ENCODE results near the gene ICOSLG.
"Not testable (repeated sequence)": the region's sequence is repeated elsewhere in the genome, so short reads cannot be mapped to it uniquely, and the experiment has no call there.

ICOSLG gene

DNA sequence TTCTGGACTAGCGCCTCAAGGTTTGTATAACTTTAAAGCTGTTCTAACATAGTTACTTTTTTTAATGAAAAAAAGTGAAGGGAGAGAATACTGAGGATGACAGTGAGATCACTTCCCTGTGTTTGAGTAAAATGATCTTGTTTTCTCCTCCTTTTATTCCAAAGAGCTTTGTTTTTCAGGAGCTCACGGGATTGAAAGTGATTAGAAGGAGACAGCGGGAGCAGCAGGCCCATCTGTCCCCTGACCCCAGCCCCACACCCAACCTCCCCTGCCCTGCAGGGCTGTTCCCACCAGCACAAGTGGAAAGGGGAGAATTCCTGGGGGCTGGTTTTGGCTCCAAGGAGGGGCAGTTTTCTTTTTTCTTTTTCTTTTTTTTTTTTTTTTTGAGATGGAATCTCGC is 23.0 kb upstream of the ICOSLG start:
- no peak for DNase-seq (ENCODE audit: low read depth in 3 of 3)

DNA sequence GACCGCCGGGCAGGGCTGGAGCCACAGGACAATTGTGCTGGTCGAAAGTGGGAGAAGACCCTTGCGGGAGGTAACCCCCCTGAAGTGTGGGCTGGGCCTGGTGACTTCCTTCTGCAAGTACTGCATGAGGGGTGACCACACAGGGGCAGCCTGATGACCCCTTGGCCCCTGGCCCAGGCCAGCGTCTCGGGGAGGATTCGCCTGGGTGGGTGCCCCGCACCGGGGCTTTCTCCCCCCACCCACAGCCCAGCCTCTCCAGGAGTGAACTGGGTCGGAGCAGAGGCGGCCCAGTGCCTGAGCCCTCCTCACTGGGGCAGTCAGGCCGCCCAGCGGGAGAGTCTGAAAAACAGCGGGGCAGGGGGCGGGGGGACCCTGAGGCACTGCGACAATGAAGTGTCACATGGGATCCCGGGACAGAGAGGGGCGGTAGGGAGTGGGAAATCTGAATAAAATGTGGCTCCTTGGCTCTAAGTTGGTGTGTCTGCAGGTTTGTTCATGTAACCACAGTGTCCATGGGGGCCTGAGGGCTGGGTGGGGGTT is 22.5 kb upstream of the ICOSLG start:
- DNase-seq (ENCODE audit: low read depth in 3 of 3) = no peak

DNA sequence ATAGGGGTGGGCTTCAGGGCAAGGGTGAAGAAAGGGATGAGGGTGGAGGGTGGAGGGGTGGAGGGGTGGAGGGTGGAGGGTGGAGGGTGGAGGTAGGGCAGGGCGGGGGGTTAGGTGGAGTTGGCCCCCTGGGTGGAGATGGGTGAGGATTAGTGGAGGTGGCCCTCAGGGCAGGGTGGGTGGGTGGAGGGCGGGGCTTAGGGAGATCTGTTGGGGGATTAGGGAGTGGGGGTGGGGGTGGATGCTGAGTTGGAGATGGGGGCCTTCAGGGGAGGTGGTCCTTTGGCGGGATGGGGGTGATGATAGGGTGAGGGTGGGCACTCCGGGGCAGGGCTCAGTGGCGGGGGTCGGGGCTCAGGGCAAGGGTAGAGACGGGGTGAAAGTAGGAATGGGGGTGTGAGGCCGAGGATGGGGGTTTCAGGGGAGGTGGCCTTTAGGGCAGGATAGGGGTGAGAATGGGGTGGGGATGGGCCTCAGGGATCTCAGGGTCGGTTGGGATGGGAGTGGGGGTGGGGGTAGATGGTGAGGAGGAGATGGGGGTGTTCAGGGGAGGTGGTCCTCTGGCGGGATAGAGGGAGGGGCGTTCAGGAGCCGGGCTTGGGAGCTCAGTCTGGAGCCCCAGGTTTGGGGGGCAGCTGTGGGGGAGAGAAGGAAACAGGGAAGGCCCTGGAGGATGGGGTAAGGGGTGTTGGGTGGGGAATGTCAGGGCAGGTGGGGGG is 21.8 kb upstream of the ICOSLG start:
- DNase-seq (ENCODE audit: low read depth in 3 of 3) = no peak

DNA sequence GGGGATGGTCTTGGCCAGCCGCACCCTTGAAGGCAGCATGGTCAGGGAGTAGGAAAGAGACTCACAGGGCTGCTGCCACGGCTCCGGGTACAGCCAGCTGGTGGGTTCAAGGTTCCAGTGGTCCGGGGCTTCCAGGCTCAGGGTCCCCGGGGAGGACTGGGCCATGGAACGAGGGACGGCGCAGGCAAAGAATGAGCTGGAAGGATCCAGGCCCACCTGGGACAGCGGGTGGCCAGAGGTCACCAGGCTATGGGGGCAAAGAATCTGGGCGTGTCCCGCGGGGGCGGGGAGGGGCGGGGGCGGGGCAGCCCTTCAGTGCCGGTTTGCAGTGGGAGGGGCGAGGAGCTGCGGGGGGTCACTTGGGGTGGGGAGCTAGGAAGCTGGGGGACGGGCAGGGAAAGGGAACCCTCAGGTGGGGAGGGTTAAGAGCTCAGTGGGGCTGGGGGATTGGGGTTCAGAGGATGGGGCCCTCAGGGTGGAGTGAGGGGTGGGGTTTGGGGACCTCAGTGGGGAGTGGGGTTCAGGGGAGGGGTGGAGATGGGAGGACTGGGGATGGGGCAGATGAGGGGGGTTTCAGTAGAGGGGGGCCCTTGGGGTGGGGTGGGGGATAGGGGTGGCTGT is 21.0 kb upstream of the ICOSLG start, which contains the start of gene DNMT3L:
Gene DNMT3L (minus strand): TSS at position 223 of the 621 bp plus-strand sequence. CDS start 638 bp downstream, outside the sequence.
- DNase-seq (ENCODE audit: low read depth in 3 of 3) = no peak

DNA sequence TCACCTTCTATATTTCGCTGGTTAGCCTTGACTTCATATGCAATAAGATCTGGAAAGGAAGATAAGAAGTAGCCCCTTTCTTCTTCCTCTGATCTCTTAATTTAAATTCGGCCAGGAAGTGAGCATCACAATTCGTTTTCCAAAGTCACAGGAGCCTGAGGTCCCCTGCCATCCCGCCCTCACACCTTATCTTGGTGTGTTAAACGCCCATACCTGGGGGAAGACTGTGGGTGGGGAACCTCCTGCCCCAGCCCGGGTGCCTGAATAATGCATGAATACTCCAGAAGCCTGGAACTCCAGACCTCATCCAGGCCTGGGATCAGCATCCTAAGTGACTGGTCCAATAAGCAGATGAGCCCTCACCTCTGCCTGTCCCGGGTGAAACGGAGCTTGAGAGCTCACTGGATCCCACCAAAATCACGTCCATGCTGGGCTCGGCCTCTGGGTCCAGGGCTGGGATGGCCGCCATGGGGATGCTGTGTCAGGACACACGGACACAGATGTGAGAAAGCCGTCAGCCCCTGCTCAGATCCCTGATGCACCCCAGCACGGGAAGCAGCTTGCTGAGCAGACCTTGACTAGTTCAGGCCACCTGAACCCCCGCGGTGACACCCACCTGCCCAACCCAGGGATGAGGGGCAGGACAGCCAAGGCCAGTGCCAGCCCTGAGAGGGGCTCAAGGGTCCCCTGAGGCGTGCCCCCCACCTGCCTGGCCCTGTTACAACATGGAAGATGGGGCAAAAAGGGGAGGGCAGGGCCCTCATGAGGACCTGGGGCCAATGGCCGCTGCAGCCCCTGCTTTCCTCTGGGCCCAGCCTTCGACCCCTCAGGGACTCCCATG is 20.3 kb upstream of the ICOSLG start:
- DNase-seq (ENCODE audit: low read depth in 3 of 3) = no peak

DNA sequence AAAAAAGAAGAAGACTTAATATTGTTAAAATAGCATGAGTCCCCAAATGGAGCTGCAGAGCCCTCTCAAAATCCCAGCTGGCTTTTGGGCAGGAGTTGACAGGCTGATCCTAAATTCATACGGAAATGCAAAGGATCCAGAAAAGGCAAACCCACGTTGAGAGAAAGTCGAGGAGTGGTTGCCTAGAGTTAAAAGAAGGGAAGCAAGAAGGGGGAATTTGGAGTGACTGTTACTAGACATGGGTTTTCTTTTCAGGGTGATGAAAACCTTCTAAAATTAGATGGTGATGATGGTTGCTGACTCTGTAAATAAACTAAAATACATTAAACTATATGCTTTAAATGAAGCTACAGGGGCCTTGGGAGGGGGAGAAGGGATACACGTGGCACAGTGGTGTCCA is 19.3 kb upstream of the ICOSLG start:
- DNase-seq (ENCODE audit: low read depth in 3 of 3) = no peak

DNA sequence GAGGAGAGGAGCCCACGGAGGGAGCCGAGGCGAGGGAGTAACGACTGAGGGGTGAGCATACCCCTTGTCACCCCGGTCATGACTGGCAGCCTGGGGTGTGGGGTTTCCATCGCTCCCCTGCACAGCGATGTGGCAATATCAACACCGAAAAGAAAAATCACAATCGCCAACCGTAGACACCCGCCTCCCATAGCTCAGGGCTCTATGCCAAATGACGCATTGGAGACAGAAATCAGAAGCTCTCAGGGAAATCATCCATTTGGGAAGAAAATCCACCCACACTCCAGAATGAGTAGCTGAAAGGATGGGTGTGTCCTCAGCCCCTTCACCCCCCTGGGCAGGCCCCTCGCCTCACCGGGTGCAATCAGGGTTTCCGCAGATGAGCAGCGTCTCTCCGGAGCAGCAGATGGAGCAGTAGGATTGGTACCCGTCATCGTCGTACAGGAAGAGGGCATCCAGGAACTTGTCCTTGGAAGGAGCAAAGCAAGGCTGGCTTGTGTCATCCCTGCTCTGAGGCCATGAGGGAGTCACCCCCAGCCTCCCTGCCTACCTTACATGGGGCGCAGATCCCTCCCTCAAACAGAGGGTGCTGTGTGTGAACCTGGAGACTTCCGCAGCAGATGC is 18.5 kb upstream of the ICOSLG start:
- DNase-seq (ENCODE audit: low read depth in 3 of 3) = no peak

DNA sequence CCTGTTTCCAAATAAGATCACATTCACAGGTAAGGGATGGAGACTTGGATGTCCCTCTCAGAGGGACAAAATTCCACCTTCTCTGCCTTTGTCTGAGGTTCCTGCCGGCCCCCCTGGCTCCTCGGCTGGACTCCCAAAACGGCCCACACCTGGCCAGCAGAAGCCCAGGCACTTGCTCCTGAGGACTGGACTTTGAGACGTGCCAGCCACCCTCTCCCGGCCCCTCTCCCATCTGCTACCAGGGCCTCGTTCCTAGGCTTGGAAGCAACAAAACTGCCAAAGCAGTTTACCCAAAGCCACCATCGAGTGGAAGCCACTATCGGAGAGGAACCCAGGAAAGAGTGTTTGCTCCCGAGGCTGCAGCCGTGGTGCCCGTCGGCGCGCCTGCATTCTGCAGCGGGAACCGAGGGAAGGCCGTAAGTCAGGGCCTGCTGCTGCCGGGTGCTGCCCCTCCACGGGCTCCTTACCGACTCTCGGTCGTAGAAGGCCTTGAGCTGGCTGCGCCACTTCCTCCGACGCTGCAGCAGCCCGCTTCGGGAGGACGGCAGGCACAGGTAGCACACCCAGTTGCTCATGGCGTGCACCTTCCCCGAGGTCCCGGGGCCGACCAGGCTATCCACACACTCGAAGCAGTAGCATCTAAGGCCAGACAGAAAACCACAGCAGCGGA is 17.4 kb upstream of the ICOSLG start:
- no peak for DNase-seq (ENCODE audit: low read depth in 3 of 3)

DNA sequence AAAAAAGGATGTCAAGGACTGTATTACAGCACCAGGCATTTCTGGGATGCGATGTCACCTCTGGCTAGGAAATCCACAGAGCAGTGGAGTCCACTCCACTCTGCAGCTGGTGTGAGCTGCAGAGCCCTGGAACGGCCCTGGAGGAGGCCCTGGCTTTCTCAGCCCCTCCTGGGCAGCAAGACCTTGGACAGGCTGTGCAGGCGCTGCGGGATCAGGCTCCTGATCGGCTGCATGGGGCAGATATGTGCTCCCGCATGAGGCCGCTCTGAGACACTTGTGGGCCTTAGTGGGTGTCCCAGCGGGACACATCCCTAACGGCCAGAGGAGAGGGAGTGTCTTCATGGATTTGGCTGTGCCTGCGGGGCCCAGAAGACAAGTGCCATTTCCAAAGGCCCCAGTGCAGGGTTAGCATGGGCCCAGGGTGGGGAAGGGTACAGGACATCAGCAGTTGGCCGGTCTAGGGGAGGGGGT is 14.8 kb upstream of the ICOSLG start:
- no peak for DNase-seq (ENCODE audit: low read depth in 3 of 3)

DNA sequence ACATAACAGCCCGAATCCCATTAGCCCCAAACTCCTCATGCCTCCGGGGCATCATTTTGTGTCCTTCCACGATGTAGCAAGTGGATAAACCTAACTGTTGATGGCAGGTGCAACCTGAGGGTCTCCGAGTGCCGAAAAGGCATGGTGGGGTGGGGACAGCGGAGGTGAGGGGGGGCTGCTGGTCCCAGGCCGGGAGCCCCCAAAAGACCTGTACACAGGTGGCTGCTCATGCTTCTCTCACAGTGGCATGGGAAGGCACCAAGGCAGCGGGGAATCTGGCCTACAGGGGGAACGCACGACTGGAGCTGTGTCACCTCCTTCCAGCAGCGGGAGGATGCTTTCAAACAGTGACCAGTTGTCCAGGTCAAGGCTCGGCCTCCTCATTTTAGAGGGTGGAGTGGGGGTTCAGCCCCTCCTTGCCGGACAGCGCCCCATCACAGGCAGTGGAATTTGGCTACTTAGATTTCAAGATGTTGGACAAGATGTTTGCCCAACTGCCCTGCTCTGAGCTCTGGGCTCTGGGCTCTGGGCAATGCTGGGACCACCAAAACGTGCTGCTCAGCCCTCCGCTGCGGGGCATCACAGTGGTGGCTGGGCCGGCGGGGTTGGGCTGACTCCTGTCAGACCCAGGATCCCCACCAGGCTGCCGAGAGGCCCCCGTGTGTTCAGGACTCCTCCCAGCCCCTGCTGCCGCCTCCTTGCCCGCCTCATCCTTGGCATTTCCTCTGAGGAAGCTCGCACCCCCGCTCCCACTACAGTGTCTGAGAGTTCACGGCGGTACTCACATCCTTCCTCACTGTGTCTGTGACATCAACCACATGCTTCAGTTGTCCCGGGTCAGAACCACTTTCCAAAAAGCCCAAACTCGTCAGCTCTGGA is 13.3 kb upstream of the ICOSLG start:
- DNase-seq (ENCODE audit: low read depth in 3 of 3) = no peak

DNA sequence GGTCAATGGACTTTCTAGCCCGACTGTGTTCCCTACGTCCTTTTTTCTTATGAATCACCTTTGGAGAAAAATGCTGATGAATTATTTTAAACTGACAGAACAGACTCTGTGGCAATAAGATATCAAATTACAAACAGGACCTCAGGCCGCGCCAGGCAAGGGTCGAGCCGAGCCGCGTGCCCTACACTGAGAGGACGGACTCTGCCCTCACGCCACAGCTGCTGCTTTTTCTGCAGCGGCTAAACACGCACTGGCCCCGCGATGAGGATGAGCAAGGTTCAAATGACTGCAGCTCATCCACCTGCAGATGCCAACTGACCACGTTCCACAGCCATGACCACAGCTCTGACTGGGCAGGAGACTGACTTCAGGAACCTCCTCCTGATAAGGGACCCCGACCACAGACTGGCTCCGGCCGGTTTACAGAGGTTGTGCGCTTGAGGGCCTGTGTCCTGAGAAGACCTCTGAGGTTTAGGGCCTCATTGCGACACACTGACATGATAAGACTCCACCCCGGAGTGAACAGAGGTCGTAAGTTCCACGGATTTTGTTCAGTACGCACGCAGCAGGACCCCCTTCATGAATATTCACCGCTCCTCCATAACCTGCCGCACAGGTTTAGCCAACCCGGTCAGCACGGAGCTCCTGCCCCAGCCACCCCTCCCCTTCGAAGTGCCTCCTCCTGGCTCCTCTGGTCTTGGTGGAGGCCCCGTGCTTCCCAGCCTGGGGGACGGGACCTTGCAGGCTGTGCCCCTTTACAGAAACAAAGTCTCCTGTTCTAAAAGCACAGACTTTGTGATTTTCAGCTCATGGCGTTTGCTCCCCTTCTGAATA is 8.7 kb upstream of the ICOSLG start:
- not testable (repeated sequence) for DNase-seq (ENCODE audit: low read depth in 3 of 3)

DNA sequence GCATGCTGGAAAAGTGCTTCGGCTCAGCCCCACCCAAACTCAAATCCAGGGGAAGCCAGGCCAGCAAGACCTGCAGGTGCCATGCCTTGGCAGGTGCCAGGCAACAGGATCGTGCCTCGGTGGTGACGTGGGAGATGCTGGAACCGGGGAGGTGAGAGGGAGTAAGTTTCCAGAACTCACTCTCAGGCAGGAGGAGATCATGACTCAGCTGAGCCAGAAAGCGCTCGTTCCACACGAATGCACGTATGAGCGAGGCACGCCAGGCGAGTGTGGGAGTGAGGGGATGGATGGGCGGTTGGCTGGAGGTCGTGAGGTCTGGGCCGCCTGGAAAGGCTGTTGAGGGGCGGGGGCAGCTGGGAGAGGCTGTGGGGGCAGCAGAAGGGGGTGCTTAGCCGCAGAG is 7.2 kb upstream of the ICOSLG start:
- DNase-seq (ENCODE audit: low read depth in 3 of 3) = not testable (repeated sequence)

DNA sequence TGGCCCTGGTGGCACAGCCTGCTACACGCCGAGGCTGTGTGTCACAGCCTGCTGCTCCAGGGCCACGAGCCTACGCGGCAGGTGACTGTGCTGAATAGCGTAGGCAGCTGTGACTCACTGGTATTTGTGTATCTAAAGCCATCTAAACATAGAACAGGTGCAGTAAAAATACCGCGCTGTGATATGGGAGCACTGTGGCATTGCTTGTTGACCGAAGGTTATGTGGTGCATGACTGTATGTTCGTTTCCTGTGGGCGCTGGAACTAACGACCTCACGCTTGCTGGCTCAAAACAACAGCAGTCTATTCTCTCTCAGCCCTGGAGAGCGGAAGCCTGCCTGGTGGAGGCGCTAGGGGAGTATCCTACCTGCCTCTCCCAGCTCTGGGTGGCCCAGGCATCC is 3.2 kb upstream of the ICOSLG start:
- DNase-seq (ENCODE audit: low read depth in 3 of 3) = not testable (repeated sequence)

DNA sequence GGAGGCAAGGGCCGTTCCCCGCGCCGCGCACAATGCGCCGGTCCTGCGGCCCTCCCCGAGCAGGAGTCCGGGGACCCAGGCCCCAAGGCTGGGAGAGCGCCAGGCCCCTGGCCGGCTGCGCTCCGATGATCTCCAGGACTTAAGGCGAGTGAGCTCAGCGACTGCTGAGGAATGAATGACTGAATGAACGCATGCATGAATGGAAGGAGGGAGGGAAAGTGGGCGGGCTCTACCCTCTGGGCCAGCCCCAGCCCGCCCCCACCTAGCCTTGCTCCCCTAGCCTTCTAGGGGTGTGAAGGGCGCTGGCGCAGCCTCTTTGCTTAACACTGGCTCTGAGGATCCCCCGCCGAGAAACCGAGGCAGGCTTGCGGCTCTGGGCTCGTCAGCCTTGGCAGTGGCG is 538 bp upstream of the ICOSLG start:
- not testable (repeated sequence) for DNase-seq (ENCODE audit: low read depth in 3 of 3)

DNA sequence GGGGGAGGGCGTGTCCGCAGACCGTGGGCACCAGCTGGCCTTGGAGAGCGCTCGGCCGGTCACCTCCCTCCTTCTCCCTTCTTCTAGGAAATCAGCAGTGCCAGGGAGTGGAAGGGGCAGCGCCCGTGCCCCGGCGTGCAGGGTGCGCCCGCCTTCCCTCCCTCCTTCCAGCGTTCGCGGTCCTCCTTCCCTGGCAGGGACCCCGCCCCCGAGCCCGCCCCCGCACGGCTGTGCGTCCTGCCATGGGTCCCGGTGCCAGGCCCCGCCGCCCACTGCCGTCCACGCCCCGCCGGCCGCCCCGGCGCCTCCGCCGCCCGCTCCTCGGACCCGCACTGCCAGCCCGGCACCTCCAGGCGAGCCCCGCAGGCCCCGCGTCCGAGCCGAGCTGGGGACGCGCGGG is 390 bp downstream of the ICOSLG start:
- not testable (repeated sequence) for DNase-seq (ENCODE audit: low read depth in 3 of 3)

DNA sequence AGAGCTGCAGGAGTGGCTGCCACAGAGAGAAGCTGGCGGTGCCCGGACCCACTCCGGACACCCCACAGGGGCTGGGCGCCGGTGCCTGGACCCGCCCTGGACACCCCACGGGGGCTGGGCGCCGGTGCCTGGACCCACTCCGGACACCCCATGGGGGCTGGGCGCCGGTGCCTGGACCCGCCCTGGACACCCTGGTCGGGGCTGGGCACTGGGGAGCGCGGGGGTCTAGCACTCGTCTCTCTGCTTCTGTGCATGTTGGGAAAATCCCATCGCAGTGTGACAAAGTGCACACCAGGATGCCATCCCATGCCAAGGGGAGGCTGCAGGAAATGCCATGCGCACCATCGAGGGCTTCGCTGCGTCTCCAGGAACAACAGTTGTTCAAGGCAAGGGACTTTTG is 11.2 kb downstream of the ICOSLG start:
- DNase-seq (ENCODE audit: low read depth in 3 of 3) = not testable (repeated sequence)

DNA sequence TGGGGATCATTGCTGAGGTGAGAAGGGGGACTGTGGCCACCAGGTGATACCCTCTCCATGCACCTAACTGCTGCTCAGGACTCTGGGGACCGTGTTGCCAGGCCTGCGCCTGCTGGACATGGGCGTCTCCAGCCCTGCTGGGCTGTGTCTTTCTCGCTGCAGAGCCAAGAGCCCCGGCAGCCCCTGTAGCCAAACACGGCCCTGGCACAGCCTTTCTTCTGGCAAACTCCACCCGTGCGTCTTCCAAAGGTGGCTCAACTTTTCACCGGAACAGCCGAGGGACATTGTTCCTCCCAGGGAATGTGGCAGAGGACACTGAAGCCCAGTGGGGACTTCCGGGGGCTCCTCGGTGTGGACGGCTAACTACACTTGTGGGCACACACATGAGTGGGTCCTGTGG is 12.6 kb downstream of the ICOSLG start:
- not testable (repeated sequence) for DNase-seq (ENCODE audit: low read depth in 3 of 3)

DNA sequence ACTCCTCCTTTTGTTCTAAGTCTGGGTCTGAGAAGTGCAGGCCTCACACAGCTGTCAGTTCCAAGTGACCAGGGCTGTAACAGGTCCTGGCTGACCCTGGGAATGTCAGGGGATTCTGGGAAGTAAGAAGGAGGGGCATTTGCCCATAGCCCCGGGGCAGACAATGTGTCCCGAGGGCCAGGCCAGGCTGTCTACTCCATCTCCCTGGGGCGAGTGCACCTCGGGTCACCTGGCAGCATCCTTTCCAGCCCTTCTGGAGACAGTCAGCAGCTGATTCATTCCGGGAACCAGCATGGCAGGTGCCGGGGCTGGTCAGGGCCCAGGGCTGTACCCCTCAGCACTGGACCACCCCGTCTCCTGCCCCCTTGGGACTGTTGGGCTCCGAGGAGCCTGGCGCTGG is 13.1 kb downstream of the ICOSLG start:
- DNase-seq (ENCODE audit: low read depth in 3 of 3) = not testable (repeated sequence)

DNA sequence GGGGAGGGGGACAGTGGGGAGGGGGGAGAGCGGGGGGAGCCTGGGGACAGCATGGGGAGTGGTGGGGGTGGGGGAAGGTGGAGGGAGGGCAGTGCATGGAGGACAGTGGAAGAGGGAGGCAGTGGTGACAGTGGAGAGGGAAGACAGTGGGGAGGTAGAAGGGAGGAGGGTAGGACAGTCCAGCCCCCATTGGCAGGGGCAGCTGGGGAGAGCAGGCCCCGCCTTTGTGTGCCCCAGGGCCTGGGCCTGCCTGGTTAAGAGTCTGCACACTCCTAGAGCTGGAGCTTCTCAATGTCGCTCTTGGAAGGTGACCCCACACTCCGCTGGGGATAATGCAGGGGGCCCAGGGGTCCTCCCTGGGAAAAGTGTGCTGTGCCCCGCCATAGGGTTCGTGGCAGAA is 15.1 kb downstream of the ICOSLG start:
- DNase-seq (ENCODE audit: low read depth in 3 of 3) = not testable (repeated sequence)

Measured in stimulated activated CD4-positive, alpha-beta T cell treated with anti-CD3 and anti-CD28 coated beads, TNF-alpha, amount 100 ng/mL, for 48 hours (primary cell).